HPDE6-E6E7 (cell line): ENCODE data around the gene CLHC1.

Experiments
- DNase-seq: peaks from one replicate; pipeline ENCODE4 v3.0.0; 2011; ENCODE audit warnings: missing footprints; ENCODE audit errors: extremely low spot score

CLHC1 gene

DNA sequence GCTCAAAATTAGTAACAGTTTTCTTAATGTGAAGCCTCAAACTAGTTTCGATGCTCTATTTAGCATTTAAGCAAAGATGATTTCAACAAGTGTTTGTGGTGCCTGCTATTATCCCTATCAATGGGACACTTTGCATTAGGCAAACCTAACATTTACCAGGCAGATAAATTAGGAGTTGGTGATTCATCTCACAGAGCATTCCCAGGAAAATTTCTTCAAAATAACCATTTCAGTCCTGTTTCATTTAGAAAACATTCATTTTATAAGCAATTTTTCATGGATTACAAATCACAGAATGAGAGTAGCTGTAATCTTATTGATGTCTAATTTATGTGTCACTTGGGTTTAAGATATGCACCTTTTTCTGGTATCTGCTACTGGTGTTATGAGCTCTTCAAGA lies 62.7 kb downstream of the CLHC1 start:
- no peak for DNase-seq

GRCh38 chr2:55168221-55169154 lies 63.6 kb downstream of the CLHC1 start:
- no peak for DNase-seq

DNA sequence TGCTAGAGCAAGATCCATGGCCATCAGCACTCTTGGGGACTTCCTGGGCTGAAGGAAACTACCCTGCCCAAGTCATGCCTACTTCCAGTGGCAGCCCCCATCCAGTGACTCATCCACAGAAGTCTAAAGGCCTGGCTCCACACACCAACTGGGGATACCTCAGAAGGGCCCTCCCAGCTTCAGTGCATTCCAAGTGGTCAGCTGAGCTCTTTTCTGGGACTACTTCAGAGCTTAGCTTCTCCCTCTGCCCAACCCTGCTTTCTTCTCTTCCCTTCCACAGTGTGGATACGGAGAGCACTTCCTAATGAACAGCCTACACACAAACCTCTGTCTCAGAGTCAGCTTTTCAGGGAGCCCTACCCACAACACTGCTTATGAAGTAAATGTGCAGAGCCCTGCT lies 66.5 kb downstream of the CLHC1 start:
- DNase-seq = no peak

DNA sequence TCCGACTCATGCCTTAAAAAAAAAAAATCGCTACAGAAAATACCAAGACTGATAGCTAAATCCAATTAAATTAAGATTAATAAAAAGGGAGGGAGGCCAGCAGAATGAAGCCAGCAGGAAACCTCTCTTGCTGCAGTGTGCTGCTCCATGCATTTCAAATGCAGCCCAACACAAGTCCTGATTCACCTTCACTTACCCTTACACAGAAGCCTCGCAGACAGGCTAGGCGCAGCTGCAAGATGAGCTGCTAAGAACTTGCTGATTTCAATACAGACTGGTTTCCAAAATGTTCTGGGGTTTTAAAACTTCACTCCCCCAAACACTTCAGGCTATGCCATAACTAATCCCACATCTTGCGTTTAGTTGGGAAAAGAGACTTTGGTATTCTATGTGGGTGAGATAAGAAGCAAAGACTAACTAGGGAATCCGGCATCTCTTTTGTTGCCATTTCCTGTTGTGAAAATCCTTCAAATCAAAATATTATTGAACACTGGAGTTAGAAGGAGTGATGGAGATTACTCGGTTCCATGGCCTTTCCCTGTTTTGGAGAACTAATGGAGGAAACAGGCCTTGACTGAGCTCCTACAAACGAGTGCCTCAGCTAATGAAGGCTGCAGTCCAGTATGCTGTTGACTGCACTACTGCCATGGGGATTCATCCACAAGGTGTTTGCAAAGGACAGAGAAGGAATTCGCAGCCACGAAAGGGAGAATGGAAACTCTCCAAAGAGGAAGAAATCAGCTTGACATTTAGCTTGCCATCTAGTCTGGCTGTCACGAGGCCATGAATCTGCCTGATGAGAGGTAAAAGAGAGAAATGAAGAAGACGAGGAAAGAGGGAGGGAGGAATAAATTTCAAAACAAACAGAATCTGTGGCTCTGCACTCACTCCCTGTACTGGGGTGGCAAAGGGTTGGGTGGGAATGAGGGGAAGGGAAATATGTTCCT lies 67.3 kb downstream of the CLHC1 start:
- DNase-seq = no peak

DNA sequence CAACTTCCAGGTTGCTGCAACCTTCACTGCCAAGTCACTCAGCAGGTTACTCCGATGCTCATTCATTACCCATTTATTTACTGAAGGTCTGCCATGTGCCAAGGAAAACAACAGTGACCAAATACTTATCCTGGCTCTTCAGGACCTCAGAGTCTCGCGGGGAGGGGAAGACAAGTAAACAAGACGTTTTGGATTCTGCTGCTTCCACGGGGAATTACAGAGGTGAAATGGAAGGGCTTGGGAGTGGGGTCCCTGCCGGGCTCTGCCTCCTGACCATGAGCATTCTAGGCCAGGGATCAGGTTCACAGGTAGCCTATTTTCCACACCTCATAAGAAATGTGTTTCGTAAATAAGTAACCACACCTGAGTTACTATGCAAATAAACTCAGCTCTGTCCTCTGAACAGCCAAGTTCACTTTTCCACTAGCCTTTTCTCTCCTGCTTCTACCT lies 68.1 kb downstream of the CLHC1 start:
- no peak for DNase-seq

GRCh38 chr2:55163274-55163721 lies 68.8 kb downstream of the CLHC1 start:
- no peak for DNase-seq

DNA sequence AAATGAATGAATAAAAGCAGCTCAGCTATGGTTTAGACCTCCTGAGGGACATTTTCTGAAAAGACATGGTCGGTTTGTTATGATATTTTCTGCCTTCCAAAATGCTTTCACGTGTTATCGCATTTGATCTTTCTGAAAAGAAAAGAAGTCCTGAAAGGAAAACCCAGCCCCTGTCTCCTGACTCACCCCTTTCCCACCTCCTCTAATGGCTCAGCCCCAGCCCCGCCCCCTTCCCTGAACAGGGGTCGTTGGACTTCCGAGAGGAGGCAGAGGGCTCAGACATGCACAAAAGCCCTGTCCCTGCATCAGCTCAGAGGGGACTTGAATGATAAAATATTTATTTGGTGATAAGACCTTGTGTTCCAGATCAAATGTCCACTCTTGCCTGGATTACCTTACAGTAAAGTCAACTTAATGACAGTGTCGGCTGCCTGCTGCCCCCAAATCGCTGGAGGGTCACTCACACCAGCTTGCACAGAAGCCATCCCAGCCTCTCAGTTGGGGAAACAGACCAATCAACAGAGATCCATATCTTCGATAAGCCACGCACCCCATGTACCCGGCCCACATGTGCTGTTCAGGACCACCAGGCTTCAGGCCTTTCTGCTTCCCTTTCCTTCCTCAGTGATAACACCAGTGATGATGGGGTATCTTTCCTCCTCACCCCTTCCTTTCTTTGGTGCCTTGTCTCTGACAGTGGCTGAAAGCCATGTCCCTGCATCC lies 69.6 kb downstream of the CLHC1 start:
- DNase-seq = no peak

DNA sequence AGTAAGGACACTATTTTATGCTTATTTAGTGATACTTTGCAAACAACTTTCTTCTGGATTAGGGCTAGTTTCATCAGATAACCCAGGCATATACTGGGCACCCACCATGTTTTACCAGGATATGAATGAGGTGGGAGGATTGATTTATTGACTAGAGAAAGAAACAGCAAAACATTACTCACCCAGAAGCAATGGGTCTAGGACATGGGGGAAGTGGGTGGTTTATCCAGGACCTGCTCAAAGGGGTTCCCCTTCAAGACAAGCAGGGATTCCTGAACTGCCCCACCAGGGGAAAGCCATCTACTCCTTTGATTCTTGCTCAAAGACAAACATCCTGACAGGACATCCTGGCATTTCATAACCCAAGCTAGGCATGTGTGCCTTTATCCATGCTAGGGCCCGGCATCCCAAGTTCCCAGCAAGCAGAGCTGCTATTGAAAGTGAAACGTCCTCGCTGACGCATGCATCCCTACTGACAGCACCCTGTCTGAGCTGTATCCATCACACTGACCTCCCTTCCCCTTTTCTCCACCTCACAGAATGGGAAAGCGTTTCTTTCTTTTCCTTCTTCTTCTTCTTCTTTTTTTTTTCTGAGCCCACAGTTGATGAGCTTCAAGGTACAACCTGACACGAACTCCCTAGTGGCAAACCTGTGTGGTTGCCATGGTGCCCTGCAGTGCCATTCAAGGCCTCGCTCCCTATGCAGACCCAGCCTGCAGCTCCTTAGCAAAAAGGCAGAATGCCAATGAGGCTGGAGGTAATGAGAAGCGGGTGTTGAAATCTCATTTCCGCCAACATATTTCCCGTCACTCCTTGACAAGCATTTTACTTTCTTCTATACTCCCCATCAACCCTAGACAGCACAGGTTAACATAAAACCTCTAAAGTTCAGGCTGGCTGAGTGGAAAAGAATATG lies 70.5 kb downstream of the CLHC1 start:
- no peak for DNase-seq

- no peak for DNase-seq
Measured at GRCh38 chr2:55160422-55160821, 71.7 kb downstream of the CLHC1 start.

DNA sequence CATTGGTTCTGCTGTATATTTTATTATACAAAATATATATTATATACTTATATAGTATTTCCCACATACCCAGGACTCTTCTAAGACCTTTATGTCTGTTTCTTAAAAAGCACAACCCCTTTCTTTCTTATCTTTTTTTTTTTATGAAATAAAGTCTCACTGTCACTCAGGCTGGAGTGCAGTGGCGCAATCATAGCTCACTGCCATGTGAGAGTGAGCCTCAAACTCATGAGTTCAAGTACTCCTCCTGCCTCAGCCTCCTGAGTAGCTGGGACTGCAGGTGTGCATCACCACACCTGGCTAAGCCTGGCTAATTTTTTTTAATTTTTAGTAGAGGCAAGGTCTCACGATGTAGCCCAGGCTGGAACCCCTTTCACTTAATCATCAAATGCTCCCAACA lies 72.3 kb downstream of the CLHC1 start:
- DNase-seq = no peak

DNA sequence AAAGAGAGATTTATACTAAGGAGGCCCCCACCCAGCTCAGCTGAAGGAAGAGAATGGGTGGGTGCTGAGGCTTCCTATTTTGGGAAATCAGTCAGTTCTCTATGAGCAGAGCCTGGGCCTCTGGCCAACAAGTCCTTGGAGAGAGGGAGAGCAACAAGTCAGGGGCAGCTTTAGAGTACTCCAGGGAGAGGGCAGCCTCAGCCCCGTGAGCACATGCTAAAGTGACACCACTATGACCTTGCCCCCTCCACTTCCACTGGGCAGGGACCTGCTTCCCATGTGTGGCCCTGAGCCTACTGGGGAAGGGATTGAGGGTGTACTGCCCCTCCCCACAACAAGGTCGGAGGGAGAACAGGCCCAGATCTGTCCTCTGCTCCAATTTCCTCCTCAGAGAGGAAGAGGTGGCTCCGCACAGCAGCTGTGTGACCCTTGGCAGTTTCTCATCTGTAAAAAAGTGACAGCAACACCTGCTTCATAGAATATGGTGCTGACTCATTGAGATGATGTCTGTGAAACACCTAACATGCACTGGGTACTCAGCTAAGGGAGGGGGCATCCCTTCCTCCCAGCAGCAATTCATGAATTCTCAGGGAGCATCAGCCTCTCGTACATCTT lies 72.9 kb downstream of the CLHC1 start:
- DNase-seq = no peak

DNA sequence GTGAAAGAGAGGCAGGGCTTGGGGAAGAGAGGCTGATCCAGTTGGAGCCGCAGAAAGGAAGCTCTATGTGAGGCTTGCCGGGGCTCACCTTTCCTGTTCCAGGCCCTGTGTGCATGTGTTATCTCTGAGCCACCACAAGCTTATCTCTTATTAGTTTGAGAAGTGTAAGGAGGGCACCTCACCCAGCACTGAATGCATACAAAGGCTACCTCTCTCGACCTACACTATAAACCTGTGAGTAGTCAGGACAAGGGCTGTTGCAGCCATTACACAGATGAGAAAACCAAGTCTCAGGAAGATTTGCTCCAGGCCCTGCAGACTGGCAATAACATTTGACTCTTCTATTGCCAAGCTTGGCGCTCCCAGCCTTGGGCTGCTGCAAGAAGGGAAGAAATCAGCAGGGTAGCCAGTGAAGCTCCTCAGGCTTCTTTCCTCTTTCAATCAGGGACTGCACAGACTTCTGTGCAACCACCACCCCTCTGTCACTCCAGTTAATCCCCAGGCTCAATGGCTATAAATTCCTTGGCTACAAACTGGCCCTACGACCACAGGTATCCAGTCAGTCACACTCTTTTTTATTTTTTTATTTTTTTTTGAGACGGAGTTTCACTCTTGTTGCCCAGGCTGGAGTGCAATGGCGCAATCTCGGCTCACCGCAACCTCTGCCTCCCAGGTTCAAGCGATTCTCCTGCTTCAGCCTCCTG lies 73.8 kb downstream of the CLHC1 start:
- no peak for DNase-seq

DNA sequence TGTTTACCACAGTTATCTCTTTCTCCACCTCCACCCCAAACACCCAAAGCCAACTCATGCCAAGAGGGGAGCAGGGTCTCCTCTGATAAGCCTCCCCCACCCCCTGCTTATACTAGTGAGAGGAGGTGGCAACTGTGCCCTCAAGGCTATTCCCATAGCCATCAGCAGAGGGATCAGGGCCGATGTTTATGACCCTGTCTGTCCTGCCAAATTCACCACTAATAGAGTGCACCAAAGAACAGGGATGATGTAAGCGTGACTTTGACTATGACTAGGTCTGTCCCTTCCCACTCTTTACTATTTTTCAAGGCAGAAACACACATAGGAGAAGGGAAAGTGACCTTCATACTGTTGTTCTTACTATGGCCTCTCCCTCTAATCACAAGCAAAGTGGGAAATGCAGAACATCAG lies 74.6 kb downstream of the CLHC1 start:
- no peak for DNase-seq

GRCh38 chr2:55156984-55157383 lies 75.1 kb downstream of the CLHC1 start:
- DNase-seq = no peak

- DNase-seq = no peak
Measured at GRCh38 chr2:55156326-55156725, 75.8 kb downstream of the CLHC1 start.

GRCh38 chr2:55155764-55156281 lies 76.3 kb downstream of the CLHC1 start:
- no peak for DNase-seq

DNA sequence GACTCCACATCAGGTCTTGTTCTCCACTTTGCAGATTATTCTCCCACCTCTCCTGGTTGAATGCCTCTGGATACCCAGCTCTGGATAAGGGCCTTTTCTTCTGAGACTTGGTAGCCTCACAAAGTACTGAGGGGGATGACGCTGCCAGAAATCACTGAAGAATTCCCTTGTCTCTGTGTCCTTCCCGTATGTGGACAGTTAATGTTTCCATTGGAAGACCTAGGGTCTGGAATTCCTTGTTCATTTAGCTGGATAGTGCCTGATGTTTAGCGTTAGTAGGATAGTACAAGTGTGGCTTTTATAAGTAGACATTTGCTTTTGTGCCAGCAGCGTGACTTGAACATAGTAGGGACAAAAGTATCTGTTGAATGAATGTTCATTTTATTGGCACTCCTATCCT lies 76.9 kb downstream of the CLHC1 start:
- no peak for DNase-seq

DNA sequence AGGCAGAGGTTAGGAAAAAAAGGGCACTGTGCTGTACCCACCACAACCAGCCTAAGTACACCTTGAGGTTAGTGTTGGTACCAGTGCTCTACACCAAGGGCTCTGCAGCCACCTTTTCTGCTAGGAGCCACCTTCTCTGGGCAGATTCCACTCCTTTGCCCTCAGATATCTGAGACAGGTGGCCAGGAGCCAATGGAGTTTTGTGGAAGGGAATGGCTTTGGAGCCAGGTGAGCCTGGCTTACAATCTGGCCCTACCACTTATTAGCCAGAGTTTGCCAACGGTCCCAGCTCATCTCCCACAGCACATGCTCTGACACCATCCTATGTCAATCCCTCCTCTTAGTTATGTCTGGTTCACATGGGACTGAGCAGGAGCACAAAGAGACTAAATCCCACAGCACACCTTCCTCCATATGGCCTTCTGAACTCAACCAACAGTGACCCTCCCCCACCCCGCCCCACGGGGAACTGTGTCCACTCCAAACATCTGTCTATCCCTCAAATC lies 77.5 kb downstream of the CLHC1 start:
- DNase-seq = no peak
